WERI-Rb-1 (cell line): ENCODE measurements around the gene FNDC11.

ENCODE experiments used
- DNase-seq: peaks from one replicate; pipeline ENCODE4 v3.0.0-alpha.2; 2020
- H3K27ac ChIP-seq: fragments of 250-450 bp; sonication (Bioruptor Pico); 2 replicates; pipeline ENCODE4 v1.5.1; 2020; ENCODE audit warnings: mild to moderate bottlenecking, moderate library complexity
- H3K27me3 ChIP-seq: fragments of 250-450 bp; sonication (Bioruptor Pico); 2 replicates; pipeline ENCODE4 v1.5.1; 2021; ENCODE audit warnings: mild to moderate bottlenecking, low read depth, moderate library complexity; ENCODE audit not compliant: insufficient read depth, severe bottlenecking
- H3K36me3 ChIP-seq: fragments of 250-450 bp; sonication (Bioruptor Pico); 2 replicates; pipeline ENCODE4 v1.5.1; 2020; ENCODE audit warnings: mild to moderate bottlenecking, moderate library complexity
- H3K4me3 ChIP-seq: 2 replicates; pipeline ENCODE4 v1.5.1; 2011; ENCODE audit warnings: low read depth, mild to moderate bottlenecking, control low read depth, low read length
- H3K9me3 ChIP-seq: fragments of 250-450 bp; sonication (Bioruptor Pico); 2 replicates; pipeline ENCODE4 v1.5.1; 2021; ENCODE audit warnings: mild to moderate bottlenecking, moderate library complexity; ENCODE audit not compliant: severe bottlenecking
- TF ChIP-seq, protein P1 (sequence below): IDR thresholded peaks from 2 replicates; pipeline ENCODE4 v1.5.1; 2011; ENCODE audit warnings: low read depth, mild to moderate bottlenecking, control low read depth, inconsistent platforms, low read length

FNDC11 gene

DNA sequence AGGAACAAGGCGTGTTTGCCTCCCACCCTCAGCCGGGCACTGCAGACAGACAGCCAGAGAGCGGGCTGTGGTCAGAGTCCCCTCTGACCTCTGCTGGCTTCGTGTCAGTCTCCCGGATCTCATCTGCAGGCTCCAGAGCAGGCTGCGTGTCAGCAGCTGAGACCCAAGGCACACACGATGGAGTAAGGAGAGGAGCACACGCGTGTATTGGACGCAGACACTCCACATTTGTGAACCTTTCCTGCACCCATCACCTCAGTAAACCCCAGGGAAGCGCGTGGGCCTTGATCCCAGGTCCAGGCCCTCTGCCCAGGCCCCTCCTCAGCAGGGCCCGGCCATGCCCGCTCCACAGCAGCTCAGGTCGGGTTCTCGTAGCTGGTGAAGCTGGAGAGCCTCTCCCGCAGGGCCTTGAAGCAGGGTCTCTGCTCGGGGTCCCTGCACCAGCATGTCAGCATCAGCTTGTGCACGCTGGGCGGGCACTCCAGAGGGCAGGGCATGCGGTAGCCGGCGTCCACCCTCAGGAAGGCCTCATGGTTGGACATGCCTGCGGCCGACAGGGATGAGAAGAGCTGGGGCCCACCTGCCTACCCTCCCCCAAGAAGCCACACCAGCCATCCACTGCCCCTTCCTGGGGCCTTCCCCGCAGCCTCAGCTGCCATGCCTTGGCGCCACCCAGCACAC lies 24.6 kb upstream of the FNDC11 start:
- no peak for DNase-seq
- H3K27ac ChIP-seq: no peak overlapping the region
- no peaks in the 10 kb centered on the region for H3K36me3 ChIP-seq
- TF ChIP-seq, protein P1, sequence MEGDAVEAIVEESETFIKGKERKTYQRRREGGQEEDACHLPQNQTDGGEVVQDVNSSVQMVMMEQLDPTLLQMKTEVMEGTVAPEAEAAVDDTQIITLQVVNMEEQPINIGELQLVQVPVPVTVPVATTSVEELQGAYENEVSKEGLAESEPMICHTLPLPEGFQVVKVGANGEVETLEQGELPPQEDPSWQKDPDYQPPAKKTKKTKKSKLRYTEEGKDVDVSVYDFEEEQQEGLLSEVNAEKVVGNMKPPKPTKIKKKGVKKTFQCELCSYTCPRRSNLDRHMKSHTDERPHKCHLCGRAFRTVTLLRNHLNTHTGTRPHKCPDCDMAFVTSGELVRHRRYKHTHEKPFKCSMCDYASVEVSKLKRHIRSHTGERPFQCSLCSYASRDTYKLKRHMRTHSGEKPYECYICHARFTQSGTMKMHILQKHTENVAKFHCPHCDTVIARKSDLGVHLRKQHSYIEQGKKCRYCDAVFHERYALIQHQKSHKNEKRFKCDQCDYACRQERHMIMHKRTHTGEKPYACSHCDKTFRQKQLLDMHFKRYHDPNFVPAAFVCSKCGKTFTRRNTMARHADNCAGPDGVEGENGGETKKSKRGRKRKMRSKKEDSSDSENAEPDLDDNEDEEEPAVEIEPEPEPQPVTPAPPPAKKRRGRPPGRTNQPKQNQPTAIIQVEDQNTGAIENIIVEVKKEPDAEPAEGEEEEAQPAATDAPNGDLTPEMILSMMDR: no peak
- no peak overlapping the region for H3K4me3 ChIP-seq
- no peaks in the 10 kb centered on the region for H3K27me3 ChIP-seq
- no peaks in the 10 kb centered on the region for H3K9me3 ChIP-seq

DNA sequence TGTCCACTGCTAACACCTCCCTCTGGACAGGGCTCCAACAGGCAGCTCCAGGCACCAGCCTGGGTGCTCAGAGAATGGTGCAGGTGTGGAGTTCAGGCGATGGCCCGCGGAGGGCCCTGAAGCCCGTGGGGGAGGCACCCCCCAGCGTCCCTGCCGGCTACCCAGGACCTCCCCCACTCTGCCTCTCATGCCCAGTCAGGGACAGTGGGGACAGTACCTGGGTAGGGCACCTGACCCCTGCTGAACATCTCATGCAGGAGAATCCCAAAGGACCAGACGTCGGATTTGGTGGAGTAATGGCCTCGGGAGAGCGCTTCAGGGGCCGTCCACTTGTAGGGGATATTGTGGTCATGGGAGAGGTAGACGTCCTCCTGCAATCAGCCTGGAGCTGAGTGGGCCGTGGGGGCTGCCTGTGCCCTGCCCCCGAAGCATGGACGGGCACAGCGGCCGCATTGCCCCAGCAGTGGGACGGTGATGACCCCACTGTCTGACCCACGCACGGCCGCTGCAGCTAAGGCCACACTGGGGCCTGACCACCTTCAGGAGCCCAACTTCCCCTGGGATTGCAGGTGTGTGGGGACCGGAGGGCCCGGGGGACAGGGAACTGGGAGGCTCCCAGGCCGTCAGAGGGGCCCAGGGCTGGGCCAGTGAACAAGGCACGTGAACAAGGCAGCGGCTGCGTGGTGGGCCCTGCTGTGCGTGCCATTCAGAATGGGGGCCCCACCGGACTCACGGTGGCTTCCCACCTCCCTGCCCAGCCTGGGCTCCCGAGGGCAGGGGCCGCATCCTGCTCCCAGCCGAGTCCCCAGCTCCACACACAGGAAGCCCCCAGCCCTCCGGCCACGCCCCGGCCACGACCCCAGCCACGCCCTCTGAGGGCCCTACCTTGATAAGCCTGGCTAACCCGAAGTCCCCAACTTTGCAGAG lies 23.8 kb upstream of the FNDC11 start:
- Histone ChIP-seq H3K27me3 (no peaks in the 10 kb centered on the region), H3K27ac (no peak overlapping the region), H3K36me3 (no peaks in the 10 kb centered on the region), H3K9me3 (no peaks in the 10 kb centered on the region), H3K4me3 (no peak overlapping the region)
- no peak for DNase-seq
- TF ChIP-seq, protein P1: no peak

DNA sequence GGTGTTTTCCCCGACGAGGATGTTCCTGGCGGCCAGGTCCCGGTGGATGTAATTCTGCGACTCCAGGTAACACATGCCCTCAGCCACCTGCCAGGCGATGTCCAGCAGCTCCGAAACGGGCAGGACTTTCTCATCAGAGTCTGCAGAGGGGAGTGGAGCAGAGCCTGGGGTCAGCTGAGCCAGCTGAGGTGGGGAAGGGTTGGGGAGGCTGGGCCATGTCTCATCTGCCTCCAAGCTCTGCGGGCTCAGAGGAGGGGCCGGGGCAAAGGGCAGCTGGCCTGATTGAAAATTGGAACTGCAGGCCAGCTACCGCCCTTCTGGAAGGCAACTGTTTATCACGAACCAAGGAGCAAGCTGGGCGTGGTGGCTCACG lies 23.2 kb upstream of the FNDC11 start:
- H3K27me3 ChIP-seq: no peaks in the 10 kb centered on the region
- no peak for DNase-seq
- no peak overlapping the region for H3K27ac ChIP-seq
- no peak overlapping the region for H3K4me3 ChIP-seq
- no peaks in the 10 kb centered on the region for H3K9me3 ChIP-seq
- TF ChIP-seq, protein P1: no peak
- no peaks in the 10 kb centered on the region for H3K36me3 ChIP-seq

DNA sequence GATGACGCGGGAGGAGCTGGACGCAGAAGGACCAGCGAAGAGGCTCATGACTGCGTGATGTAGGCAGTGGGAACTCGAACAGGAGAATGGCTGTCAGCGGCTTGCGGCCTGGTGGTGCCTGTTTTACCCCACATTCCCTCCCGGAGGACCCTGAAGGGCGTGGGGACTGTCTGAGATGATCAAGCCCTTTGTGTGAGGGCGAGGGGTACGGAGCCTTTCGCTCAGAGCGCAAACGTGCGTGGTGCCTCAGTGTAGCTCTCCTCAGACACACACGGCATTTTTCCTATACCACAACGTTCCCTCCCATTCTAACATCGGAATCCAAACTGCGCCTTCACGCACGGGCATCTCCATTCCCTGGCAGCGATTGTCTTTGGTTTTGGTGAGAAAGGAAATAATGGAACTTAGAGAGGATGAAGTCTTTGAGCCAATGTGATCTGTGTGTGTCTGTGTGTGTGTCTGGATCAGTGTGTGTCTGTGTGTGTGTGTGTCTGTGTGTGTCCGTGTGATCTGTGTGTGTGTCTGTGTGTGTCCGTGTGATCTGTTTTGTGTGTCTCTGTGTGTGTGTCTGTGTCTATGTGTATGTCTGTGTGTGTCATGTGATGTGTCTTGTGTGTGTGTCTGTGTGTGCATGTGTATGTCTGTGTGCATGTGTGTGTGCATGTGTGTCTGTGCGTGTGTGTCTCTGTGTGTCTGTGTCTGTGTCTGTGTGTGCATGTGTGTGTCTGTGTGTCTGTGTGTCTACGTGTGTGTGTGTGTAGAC lies 22.1 kb upstream of the FNDC11 start:
- no peak overlapping the region for H3K27ac ChIP-seq
- TF ChIP-seq, protein P1: no peak
- H3K4me3 ChIP-seq: no peak overlapping the region
- no peaks in the 10 kb centered on the region for H3K36me3 ChIP-seq
- H3K27me3 ChIP-seq: no peaks in the 10 kb centered on the region
- DNase-seq: no peak
- no peaks in the 10 kb centered on the region for H3K9me3 ChIP-seq

DNA sequence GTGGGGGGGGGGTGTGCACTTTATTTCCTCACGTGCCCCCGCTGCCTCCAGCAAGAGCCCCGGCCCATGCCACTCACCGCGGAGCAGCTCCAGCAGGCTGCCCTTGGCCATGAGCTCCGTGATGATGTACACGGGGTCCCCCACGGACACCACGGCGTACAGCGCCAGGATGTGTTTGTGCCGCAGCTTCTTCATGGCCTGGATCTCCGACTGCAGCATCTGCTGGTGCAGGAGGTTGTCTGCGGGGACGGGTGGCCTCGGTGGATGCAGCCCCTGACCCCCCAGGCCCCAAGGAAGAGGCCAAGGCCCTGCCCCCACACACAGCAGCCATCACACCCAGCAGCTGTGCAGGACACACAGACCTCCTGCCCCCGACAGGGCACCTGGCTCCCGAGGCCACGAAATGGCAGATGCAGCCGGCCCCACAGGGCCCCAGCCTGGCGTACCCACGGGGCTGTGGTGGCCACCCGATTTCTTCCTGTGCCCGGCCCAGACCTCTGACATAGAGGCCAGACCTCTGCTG lies 21.4 kb upstream of the FNDC11 start:
- TF ChIP-seq, protein P1: no peak
- DNase-seq: no peak

More for the DNA sequence above, 21.4 kb upstream of the FNDC11 start:
- H3K27ac ChIP-seq: no peak overlapping the region
- H3K36me3 ChIP-seq: no peaks in the 10 kb centered on the region
- no peak overlapping the region for H3K4me3 ChIP-seq
- H3K27me3 ChIP-seq: no peaks in the 10 kb centered on the region
- no peaks in the 10 kb centered on the region for H3K9me3 ChIP-seq
